MM.1S (cell line): ENCODE results near the gene TRDN.

Source experiments
- EZH2 ChIP-seq: fragments of 300-600 bp; sonication (generic); optimal IDR thresholded peaks from 2 replicates; pipeline ENCODE3; 2017; ENCODE audit warnings: low read depth, mild to moderate bottlenecking, antibody characterized with exemption, low read length, mixed read lengths
- TF ChIP-seq, protein P1 (sequence below): fragments of 300-600 bp; sonication (generic); IDR thresholded peaks from 2 replicates; pipeline ENCODE4 v1.5.1; 2016; ENCODE audit warnings: antibody characterized with exemption, low read length, mixed read lengths

DNA sequence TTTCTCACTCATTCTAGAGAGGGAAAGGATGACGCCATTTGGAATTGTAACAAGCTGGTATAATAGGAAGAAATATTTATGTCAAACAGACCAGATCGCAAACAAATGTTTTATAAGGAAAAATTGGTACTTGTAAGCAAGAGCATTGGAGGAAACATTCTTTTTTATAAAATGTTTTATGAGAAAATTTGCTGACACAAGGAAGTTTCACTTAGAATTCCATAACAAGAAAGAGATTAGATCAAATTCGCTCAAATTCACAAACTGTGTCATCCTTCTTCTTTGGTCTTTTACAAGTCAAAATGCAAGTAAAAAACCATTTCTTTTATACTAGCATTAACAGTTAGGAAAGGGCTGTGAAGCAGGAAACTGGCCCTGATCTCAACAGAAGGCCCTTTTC is 179.9 kb downstream of the TRDN start:
- TF ChIP-seq, protein P1, sequence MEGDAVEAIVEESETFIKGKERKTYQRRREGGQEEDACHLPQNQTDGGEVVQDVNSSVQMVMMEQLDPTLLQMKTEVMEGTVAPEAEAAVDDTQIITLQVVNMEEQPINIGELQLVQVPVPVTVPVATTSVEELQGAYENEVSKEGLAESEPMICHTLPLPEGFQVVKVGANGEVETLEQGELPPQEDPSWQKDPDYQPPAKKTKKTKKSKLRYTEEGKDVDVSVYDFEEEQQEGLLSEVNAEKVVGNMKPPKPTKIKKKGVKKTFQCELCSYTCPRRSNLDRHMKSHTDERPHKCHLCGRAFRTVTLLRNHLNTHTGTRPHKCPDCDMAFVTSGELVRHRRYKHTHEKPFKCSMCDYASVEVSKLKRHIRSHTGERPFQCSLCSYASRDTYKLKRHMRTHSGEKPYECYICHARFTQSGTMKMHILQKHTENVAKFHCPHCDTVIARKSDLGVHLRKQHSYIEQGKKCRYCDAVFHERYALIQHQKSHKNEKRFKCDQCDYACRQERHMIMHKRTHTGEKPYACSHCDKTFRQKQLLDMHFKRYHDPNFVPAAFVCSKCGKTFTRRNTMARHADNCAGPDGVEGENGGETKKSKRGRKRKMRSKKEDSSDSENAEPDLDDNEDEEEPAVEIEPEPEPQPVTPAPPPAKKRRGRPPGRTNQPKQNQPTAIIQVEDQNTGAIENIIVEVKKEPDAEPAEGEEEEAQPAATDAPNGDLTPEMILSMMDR: no peak
- TF ChIP-seq EZH2: no peak
